HG03103 (cell line): Measurements from ENCODE around the gene FOXF1.

Experiments
- ATAC-seq: cut with Tn5 transposase; IDR thresholded peaks from one replicate; pipeline ENCODE4 v1.9.1; 2021; ENCODE audit warnings: low read depth; ENCODE audit not compliant: unreplicated experiment

The FOXF1 gene

GRCh38 chr16:86492267-86492960 lies 17.9 kb upstream of the FOXF1 start:
- ATAC-seq, result no peak

GRCh38 chr16:86492961-86493629 lies 17.2 kb upstream of the FOXF1 start:
- no peak for ATAC-seq

GRCh38 chr16:86494039-86494564 lies 16.2 kb upstream of the FOXF1 start:
- no peak for ATAC-seq

DNA sequence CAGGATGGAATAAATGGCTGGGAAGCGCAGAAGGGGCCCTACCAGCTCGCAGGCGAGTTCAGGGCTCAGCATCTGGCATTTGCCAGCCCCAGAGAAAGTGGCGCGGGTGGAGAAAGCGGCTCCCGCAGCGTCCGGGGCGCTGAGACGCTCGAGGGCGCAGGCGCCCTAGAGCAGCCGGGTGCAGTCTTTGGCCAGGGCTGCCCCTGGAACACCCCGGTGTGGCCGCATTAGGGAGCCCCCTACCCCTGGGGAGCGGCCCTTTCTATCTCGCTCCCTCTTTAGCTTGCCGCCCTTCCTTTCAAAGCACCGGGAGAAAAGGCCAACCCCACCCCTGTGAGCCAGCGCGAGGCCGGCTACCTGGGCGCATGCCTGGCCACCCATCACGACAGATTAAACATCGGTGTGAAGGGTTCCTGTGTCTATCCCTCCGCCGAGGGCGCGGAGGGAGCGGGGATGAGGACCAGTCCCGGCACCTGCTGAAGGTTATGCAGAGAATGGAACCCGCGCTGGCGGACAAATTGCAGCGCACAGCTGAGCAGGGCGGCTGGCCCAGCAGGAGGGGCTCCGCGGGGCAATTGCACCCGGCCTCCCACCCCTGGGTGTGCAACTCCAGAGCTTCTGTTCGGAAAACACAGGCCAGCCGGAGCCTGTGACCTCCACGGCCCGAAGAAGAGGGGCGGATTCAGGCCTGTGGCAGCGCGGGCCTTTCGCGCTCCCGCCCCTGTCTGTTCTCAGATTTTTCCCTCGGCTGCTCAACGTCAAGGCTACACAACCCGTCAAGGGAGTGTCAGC lies 15.6 kb upstream of the FOXF1 start:
- ATAC-seq, result no peak

DNA sequence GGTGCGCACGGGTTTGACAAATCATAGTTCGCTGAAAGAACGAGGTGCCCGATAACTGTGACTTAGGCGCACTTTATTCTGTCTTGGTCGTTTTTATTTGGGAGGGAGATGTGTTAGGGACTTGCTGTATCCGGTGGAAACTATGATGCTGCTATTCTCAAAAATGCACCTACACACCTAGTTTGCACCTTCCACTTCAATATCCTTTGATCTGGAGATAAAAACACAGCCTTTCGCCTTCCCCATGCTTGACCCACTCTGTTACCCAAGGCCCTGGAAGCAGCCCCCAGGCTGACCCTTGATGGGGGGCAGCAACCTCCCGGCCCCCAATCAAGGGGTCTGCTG lies 15.0 kb upstream of the FOXF1 start:
- ATAC-seq, result no peak

GRCh38 chr16:86495756-86496261 lies 14.5 kb upstream of the FOXF1 start:
- ATAC-seq, result no peak

GRCh38 chr16:86496262-86496928 lies 13.9 kb upstream of the FOXF1 start:
- ATAC-seq, result no peak

DNA sequence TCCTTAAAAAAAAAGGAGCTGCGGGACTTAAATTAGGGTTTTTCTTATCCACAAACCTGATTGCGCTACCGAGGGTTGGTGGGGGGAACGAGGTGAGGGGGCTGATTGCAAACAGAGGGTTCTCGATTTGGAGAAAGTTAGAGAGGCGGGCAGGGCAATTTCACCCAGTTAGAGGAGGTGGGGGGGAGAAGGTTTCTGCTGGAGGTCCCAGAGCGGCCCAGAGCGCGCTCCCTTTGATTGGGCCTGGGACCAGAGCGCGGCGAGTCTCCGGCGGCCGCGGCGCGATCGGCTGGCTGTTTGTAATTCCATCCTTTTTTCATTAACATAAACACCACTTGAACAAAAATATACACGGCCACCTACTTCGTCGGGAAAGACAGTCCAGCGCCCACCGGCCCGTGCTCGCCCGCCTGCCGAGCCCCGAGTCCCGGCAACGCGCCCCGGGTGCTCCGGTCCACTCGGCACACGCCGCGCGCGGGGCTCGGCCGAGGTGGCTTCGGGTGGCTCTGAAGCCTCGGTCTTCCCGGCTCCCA lies 13.3 kb upstream of the FOXF1 start:
- no peak for ATAC-seq

- no peak for ATAC-seq
These were observed 12.7 kb upstream of the FOXF1 start for GRCh38 chr16:86497551-86498021.

DNA sequence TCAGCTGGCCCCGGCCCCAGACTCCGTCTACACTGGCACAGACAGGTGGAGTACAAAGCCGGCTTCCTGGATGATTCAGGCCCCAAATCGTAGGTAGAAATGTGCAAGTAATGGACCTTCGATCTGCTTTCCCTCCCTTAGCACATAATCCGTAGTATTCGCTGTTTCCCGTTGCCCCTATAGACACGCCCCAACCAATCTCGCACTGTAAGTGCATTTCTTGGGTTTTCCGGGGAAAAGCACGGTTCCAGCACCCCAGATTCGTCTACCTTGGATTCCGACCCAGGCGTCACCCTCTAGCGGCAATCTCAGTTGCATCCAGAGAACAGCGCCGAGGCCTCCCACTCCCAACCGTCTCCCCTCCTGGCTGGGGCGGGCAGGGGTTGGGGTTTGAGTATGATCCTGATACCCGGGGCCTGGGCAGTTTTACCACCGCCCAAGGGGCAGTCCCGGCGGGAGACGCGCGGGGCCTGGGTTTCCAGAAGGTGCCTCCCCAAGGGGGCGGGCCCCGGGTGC lies 12.1 kb upstream of the FOXF1 start:
- no peak for ATAC-seq

- ATAC-seq, result no peak
These were observed 11.5 kb upstream of the FOXF1 start for GRCh38 chr16:86498671-86499439.

DNA sequence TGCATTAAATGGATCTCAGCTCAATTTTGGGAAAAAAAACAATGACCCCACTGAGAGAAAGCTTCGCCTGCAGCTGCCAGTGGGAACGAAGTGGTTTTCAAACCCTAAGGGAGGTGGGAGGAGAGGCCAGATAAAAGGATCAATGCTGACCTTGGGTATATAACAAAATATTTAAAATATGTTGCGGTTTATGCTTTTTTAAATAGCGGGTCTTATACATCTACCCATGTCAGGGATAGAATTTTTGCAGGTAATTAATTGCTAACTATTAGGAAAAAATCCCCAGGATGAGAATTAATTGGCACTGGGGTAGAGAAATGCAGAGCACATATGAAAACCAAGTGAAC lies 10.9 kb upstream of the FOXF1 start:
- ATAC-seq, result no peak

- no peak for ATAC-seq
These were observed 10.2 kb upstream of the FOXF1 start for GRCh38 chr16:86499889-86500707.

GRCh38 chr16:86500708-86501510 lies 9.4 kb upstream of the FOXF1 start:
- ATAC-seq, result no peak

- ATAC-seq, result no peak
These were observed 8.1 kb upstream of the FOXF1 start for GRCh38 chr16:86501989-86502855.

DNA sequence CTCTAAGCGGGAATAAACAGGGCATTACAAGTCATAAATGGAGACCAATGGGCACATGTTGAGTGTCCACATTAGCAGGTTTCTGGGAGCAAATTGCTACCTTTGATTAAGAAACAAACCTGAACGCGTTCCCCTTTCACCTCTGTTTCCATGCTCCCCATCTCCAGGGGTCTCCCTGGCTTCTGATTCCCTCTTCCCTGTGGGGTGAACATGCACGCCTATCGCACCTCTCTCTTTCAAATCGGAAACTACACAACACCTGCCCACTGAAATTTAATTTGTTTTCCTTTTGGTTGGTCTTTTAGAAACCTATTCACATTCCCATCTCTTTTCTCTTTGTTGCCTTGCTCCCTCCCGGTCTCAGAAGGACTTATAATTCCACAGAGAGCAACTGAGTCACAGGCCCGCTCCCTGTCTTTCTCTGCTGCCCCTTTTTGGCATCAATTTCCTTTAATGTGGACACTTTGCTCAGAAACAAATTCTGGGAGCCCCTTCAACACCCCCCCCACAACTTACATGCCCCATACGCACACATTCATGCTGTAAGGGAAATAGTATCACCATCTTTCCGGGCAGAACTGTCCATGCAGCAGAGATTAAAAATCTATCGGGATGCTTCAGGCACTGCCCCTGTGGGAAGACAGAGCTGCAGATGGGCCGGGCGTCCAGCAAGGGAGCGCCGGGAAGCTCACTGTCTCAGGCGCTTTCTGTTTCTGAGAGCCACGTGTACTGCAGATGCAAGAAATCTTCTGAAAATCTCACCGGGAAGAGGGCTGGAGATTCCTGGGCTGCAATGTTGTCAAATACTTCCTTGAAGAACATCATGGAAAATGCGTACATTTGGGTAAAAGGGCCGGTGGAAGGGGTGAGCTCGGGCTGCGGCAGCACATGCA lies 7.2 kb upstream of the FOXF1 start:
- ATAC-seq, result no peak
